ENCODE measurements around the gene PCNX2.

DNA sequence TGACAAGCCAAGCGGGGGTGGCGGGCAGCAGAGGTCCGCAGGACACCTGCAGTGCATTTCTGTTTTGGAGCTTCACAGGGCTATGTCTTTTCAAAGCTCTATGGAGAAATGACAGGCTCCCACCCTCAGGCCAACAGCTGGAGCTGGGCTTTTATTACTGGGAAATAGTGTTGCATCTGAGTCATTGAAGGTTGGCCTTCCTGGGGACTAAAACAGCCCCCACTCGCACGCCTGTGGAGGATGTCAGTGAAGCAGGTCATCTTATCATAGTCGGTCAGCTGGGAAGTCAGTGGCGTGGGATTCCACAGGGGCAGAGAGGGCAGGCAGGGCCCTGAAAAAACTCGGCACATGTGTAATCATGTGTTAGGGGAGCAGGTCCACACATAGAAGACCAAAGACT lies 289.8 kb downstream of the PCNX2 start:
- TF ChIP-seq ZNF274 (IDR thresholded peaks at IDR 0.05; ENCODE audit: low read depth, low read length) (no peak), YY1 (IDR thresholded peaks at IDR 0.05; ENCODE audit: insufficient read depth, insufficient read length) (no peak)
